HEK293T (cell line): Measurements from ENCODE around the gene DAO.

ENCODE experiments used
- BHLHE40 ChIP-seq: fragments of 450-650 bp; IDR thresholded peaks from 2 replicates; pipeline ENCODE4 v1.6.1; 2016; ENCODE audit warnings: mild to moderate bottlenecking, moderate library complexity, borderline replicate concordance
- FOXA1 ChIP-seq: fragments of 450-650 bp; IDR thresholded peaks from 2 replicates; pipeline ENCODE4 v1.6.1; 2016; ENCODE audit warnings: mild to moderate bottlenecking
- FOXK2 ChIP-seq: fragments of 450-650 bp; IDR thresholded peaks from 2 replicates; pipeline ENCODE4 v1.6.1; 2016; ENCODE audit warnings: mild to moderate bottlenecking
- FOXM1 ChIP-seq: fragments of 450-650 bp; IDR thresholded peaks from 2 replicates; pipeline ENCODE4 v1.6.1; 2017; ENCODE audit warnings: mild to moderate bottlenecking, borderline replicate concordance
- HDGF ChIP-seq: fragments of 450-650 bp; IDR thresholded peaks from 2 replicates; pipeline ENCODE4 v1.6.1; 2017; ENCODE audit warnings: antibody characterized with exemption, borderline replicate concordance
- ZNF384 ChIP-seq: fragments of 450-650 bp; IDR thresholded peaks from 2 replicates; pipeline ENCODE4 v1.6.1; 2016

GRCh38 chr12:108860443-108860842, 19.4 kb upstream of the DAO start:
- TF ChIP-seq FOXM1 (no peak), FOXK2 (no peak), BHLHE40 (no peak), ZNF384 (no peak), HDGF (no peak), FOXA1 (no peak)
